GM12878 (cell line): ENCODE measurements around the gene GUCY1A1. TPM values are rescaled to one million over a fixed set of nuclear protein-coding genes. Genes with fewer than 3 reads are reported as not detected.

Experiments
- ATAC-seq: fragments of 200-7000 bp; cut with Tn5 transposase; 3 replicates; pipeline ENCODE4 v1.9.1; 2020; ENCODE audit warnings: mild to moderate bottlenecking, moderate library complexity
- BruUV-seq: library from RNA; stranded (reverse); fragments of 400-500 nt; replicated peaks from 2 replicates; lab custom pipeline; 2021; lab: Mats Ljungman, UMichigan
- CTCF ChIA-PET: fragments of 300-600 bp; sonication (Branson Sonifier 250); formaldehyde crosslinking; extraction: SDS; loops from one replicate; lab custom pipeline; 2021; ENCODE audit warnings: inconsistent platforms; lab: Yijun Ruan, JAX
- POLR2A ChIA-PET: fragments of 350-600 bp; formaldehyde crosslinking; extraction: SDS; loops from one replicate; lab custom pipeline; 2021; ENCODE audit warnings: inconsistent platforms; lab: Charles Lee
- RAD21 ChIA-PET: fragments of 300-600 bp; sonication (Branson Sonifier 250); formaldehyde crosslinking; loops from one replicate; lab custom pipeline; 2023; ENCODE audit warnings: antibody characterized with exemption; ENCODE audit not compliant: unreplicated experiment; lab: Charles Lee
- SMC1A ChIA-PET: fragments of 300-600 bp; sonication (Branson Sonifier 250); formaldehyde crosslinking; loops from one replicate; lab custom pipeline; 2023; ENCODE audit not compliant: unreplicated experiment, uncharacterized antibody; lab: Charles Lee
- DNase-seq: peaks from one replicate; pipeline ENCODE4 v3.0.0-alpha.2; 2011; ENCODE audit warnings: low read depth, low spot score
- FAIRE-seq: peaks from 3 replicates; lab custom pipeline; 2011; peaks lifted over from hg19 to GRCh38; lab: Jason Lieb, UNC
- H2AFZ ChIP-seq: 2 replicates; pipeline ENCODE4 v1.6.0; 2011; ENCODE audit warnings: low read depth, low read length, control low read depth; ENCODE audit not compliant: control insufficient read depth
- H3K27ac ChIP-seq: 2 replicates; pipeline ENCODE4 v1.5.1; 2011; ENCODE audit warnings: control low read depth; ENCODE audit not compliant: control insufficient read depth, insufficient read depth
- H3K27me3 ChIP-seq, 2 experiments: replicated peaks in 1 of 2; 2 replicates each; pipeline versions ENCODE4 v1.6.0 to v1.6.1; 2011; ENCODE audit warnings: low read length in 1 of 2; ENCODE audit not compliant: control insufficient read depth in 2 of 2, insufficient read depth in 2 of 2
- H3K36me3 ChIP-seq, 2 experiments: 2 replicates each; pipeline ENCODE4 v1.5.1; 2011; ENCODE audit warnings: low read length in 1 of 2; ENCODE audit not compliant: control insufficient read depth in 2 of 2, insufficient read depth in 2 of 2
- H3K4me1 ChIP-seq: 2 replicates; pipeline ENCODE4 v1.6.1; 2011; ENCODE audit warnings: mild to moderate bottlenecking, low read length, moderate library complexity, mixed read lengths; ENCODE audit not compliant: control insufficient read depth, insufficient read depth
- H3K4me2 ChIP-seq: 2 replicates; pipeline ENCODE4 v1.6.0; 2011; ENCODE audit warnings: control low read depth; ENCODE audit not compliant: control insufficient read depth, insufficient read depth
- H3K4me3 ChIP-seq: fragments of 200-600 bp; sonication (generic); 2 replicates; pipeline ENCODE4 v1.5.1; 2016
- H3K79me2 ChIP-seq: 2 replicates; pipeline ENCODE4 v1.6.0; 2011; ENCODE audit warnings: low read length; ENCODE audit not compliant: control insufficient read depth, insufficient read depth
- H3K9ac ChIP-seq: 2 replicates; pipeline ENCODE4 v1.8.0; 2011; ENCODE audit warnings: low read length, control low read depth, mixed read lengths; ENCODE audit not compliant: control insufficient read depth, insufficient read depth
- H3K9me3 ChIP-seq: replicated peaks from 3 replicates; pipeline ENCODE4 v1.5.1; 2011; ENCODE audit warnings: mild to moderate bottlenecking, low read length; ENCODE audit not compliant: control insufficient read depth, insufficient read depth
- H4K20me1 ChIP-seq: 2 replicates; pipeline ENCODE4 v1.6.0; 2011; ENCODE audit not compliant: control insufficient read depth, insufficient read depth
- CHD2 ChIP-seq: IDR thresholded peaks from 2 replicates; pipeline ENCODE4 v1.6.1; 2011; ENCODE audit warnings: low read depth, low read length, improper control_type of control experiment, borderline replicate concordance
- ESRRA ChIP-seq: IDR thresholded peaks from 2 replicates; pipeline ENCODE4 v1.6.1; 2012; ENCODE audit warnings: mild to moderate bottlenecking, low read length, improper control_type of control experiment
- EZH2 ChIP-seq: IDR thresholded peaks from 2 replicates; pipeline ENCODE4 v1.6.1; 2012; ENCODE audit warnings: low read depth, mild to moderate bottlenecking, control low read depth, inconsistent platforms, low read length, borderline replicate concordance; ENCODE audit not compliant: control insufficient read depth
- HDAC6 ChIP-seq: fragments of 200-600 bp; sonication (generic); IDR thresholded peaks from one replicate; pipeline ENCODE4 v1.8.0; 2017; ENCODE audit warnings: antibody characterized with exemption; ENCODE audit not compliant: unreplicated experiment
- KAT2A ChIP-seq: conservative IDR thresholded peaks from 2 replicates; pipeline ENCODE4 v1.6.1; 2011; ENCODE audit warnings: low read depth, low read length; ENCODE audit not compliant: control insufficient read depth
- MEF2B ChIP-seq: fragments of 450-650 bp; IDR thresholded peaks from 2 replicates; pipeline ENCODE4 v1.6.1; 2018; ENCODE audit warnings: mild to moderate bottlenecking, moderate library complexity; ENCODE audit not compliant: partially characterized antibody, poor library complexity, severe bottlenecking
- SUZ12 ChIP-seq: fragments of 200-600 bp; sonication (generic); IDR thresholded peaks from one replicate; pipeline ENCODE4 v1.6.1; 2018; ENCODE audit warnings: antibody characterized with exemption, mild to moderate bottlenecking; ENCODE audit not compliant: unreplicated experiment
- WGBS: methylation state at CpG from one replicate; pipeline ENCODE4 v1.1.6; 2016; ENCODE audit warnings: low lambda C conversion rate; ENCODE audit not compliant: insufficient replicate concordance, insufficient coverage; ENCODE audit errors: missing lambda C conversion rate; 5-methylcytosine and 5-hydroxymethylcytosine counted together
- in situ Hi-C: fragments of 300-500 bp; cut with MboI; formaldehyde crosslinking; loops from 9 replicates; pipeline ENCODE4 v1.14.3; 2018; ENCODE audit warnings: mixed read lengths
- intact Hi-C: fragments of 100-400 bp; cut with micrococcal nuclease; formaldehyde crosslinking; loops from one replicate; pipeline ENCODE4 v1.14.2; 2022; ENCODE audit not compliant: unreplicated experiment
- polyA plus RNA-seq, 11 experiments: library from polyadenylated mRNA; depleted of rRNA in 4 of 11; unstranded in 6 of 11; stranded (reverse) in 5 of 11; fragments of >200 nt; fragmentation: Nextera tagmentation in 4 of 11; fragmentation: Illumina TruSeq in 1 of 11; extraction: Ambion mirVana in 4 of 11; extraction: Trizol in 1 of 11; gene quantifications; 1 replicate in 1 of 11; 2 replicates in 10 of 11; pipeline versions ENCODE4 v1.2.1 to v1.2.3, GENCODE V29; 2011 to 2016; ENCODE audit warnings: inconsistent platforms in 2 of 11, missing spikeins in 2 of 11, low read depth in 1 of 11
- total RNA-seq, 4 experiments: library from RNA; depleted of rRNA in 3 of 4; stranded (reverse); fragments of >200 nt in 3 of 4; fragmentation: Illumina TruSeq in 1 of 4; extraction: Trizol in 1 of 4; gene quantifications; 2 replicates each; pipeline versions ENCODE4 v1.2.1 to v1.2.3, GENCODE V29; 2013 to 2021

Gene GUCY1A1
- total and polyA plus RNA-seq, 10 of the 15 experiments (the other 5 are each of a cell fraction or from before 2014, with no cell fraction given): 0.44 to 22.6 (median 0.55) TPM

- no peak for FAIRE-seq
- ChIA-PET SMC1A (interaction anchor here (0.8 to 5.7 kb wide), 9 partner anchors 9 to 145 kb away, joined by 3 to 52 read pairs (median 5); no protein-coding TSS in a partner anchor), RAD21 (interaction anchor here (0.7 to 5.4 kb wide), 10 partner anchors 8 to 114 kb away, joined by 3 to 25 read pairs (median 3); partner anchors contain the start of gene GUCY1B1), CTCF (interaction anchor here (1.0 to 3.5 kb wide), 7 partner anchors 9 to 85 kb away, joined by 3 to 10 read pairs (median 5); partner anchors contain the start of gene GUCY1B1), POLR2A (interaction anchor here (0.9 to 2.0 kb wide), 6 partner anchors 9 to 87 kb away, joined by 3 to 11 read pairs (median 4); partner anchors contain the start of gene GUCY1B1)
- H3K27ac ChIP-seq: no peak overlapping the region
- H3K9ac ChIP-seq: no peak overlapping the region
- no peaks in the 10 kb centered on the region for H4K20me1 ChIP-seq
- TF ChIP-seq EZH2 (no peak), MEF2B (no peak), CHD2 (no peak), KAT2A (no peak), SUZ12 (no peak), HDAC6 (no peak), ESRRA (no peak)
- WGBS: 31% methylated on average over 3 of the region's 3 CpGs
- peaks cover 0 to 3% of the 10 kb centered on the region in 2 experiments; a peak in 1 of 4 replicates for H3K27me3 ChIP-seq
- no peaks in the 10 kb centered on the region for H3K9me3 ChIP-seq
- intact Hi-C loops (no loop called here), in situ Hi-C loops (no loop called here)
- H2AFZ ChIP-seq: no peak overlapping the region
- no peak for ATAC-seq
- DNase-seq: no peak
- BruUV-seq: no TSS peak
- no peak overlapping the region for H3K4me2 ChIP-seq
- H3K4me1 ChIP-seq: no peaks in the 10 kb centered on the region
- H3K36me3 ChIP-seq: no peaks in the 10 kb centered on the region
- H3K4me3 ChIP-seq: no peak overlapping the region
- no peaks in the 10 kb centered on the region for H3K79me2 ChIP-seq
These were observed 6.9 kb downstream of the GUCY1A1 start for GRCh38 chr4:155673453-155673979.
